ENCODE data around the gene GYG2. TPM values are rescaled to one million over a fixed set of nuclear protein-coding genes. Genes with fewer than 3 reads are reported as not detected.

Gene GYG2
- total RNA-seq, 4 donors from 2014 or later = 4.6 to 18.1 (median 8.6) TPM

- WGBS = 61% methylated on average over 4 of the region's 4 CpGs
- Histone ChIP-seq H3K27ac (replicated peaks in 1 of 4) (no peak overlapping the region), H3K4me3 (no peak overlapping the region), H3K9me3 (no peaks in the 10 kb centered on the region), H3K27me3 (peaks cover 0 to 2% (median 0%) of the 10 kb centered on the region in 4 donors), H3K36me3 (no peaks in the 10 kb centered on the region), H3K4me1 (no peaks in the 10 kb centered on the region)
- intact Hi-C loops (cut with DNase I) = no loop called here
- no peak for DNase-seq (ENCODE audit: extremely low spot score)
- TF ChIP-seq EP300 (IDR thresholded peaks at IDR 0.05) = no peak
- TF ChIP-seq POLR2A (IDR thresholded peaks at IDR 0.05; ENCODE audit: low read depth) = no peak
- TF ChIP-seq CTCF (IDR thresholded peaks at IDR 0.05) = no peak
- TF ChIP-seq POLR2AphosphoS5 (IDR thresholded peaks at IDR 0.05) = no peak
These were observed 46.0 kb upstream of the GYG2 start for GRCh38 chrX:2782778-2783177.

GRCh38 chrX:2784026-2784425, 44.7 kb upstream of the GYG2 start:
- 68% methylated on average over 6 of the region's 6 CpGs for WGBS
- TF ChIP-seq POLR2AphosphoS5 (IDR thresholded peaks at IDR 0.05) (no peak), EP300 (IDR thresholded peaks at IDR 0.05) (no peak), CTCF (IDR thresholded peaks at IDR 0.05) (no peak), POLR2A (IDR thresholded peaks at IDR 0.05; ENCODE audit: low read depth) (no peak)
- no peak for DNase-seq (ENCODE audit: extremely low spot score)

DNA sequence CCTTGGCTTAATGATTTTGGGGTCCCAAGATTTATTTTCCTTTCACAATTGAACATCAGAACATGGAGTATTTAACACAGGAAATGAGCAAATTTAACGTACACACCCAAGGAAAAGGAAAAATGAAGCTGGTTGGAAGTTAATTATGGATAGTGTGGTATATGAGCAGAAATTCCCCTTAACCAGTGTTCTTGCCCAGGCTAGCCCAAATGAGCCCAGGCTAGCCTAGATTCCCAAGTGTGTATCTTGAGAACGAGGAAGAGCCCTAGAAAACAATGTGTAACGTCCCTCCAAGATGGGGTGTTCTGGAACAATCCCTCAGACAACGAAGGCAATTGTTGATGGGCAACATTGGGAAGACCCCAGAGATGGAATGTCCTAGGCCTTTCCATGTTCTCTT, 43.2 kb upstream of the GYG2 start:
- WGBS = 69% methylated on average over 4 of the region's 4 CpGs
- H3K36me3 ChIP-seq = no peaks in the 10 kb centered on the region
- H3K9me3 ChIP-seq = no peaks in the 10 kb centered on the region
- DNase-seq (ENCODE audit: extremely low spot score) = no peak
- intact Hi-C loops (cut with DNase I) = no loop called here
- H3K4me3 ChIP-seq = no peak overlapping the region
- H3K27ac ChIP-seq (replicated peaks in 1 of 4) = no peak overlapping the region
- H3K4me1 ChIP-seq = no peaks in the 10 kb centered on the region
- TF ChIP-seq EP300 (IDR thresholded peaks at IDR 0.05) (no peak), POLR2A (IDR thresholded peaks at IDR 0.05; ENCODE audit: low read depth) (no peak), POLR2AphosphoS5 (IDR thresholded peaks at IDR 0.05) (no peak), CTCF (IDR thresholded peaks at IDR 0.05) (no peak)
- H3K27me3 ChIP-seq = peaks cover 0 to under 1% (median 0%) of the 10 kb centered on the region in 4 donors

More at GRCh38 chrX:2784026-2784425, 44.7 kb upstream of the GYG2 start:
- no peak overlapping the region for H3K27ac ChIP-seq (replicated peaks in 1 of 4)
- H3K36me3 ChIP-seq = no peaks in the 10 kb centered on the region
- no peak overlapping the region for H3K4me3 ChIP-seq
- H3K4me1 ChIP-seq = no peaks in the 10 kb centered on the region
- intact Hi-C loops (cut with DNase I) = no loop called here
- no peaks in the 10 kb centered on the region for H3K9me3 ChIP-seq
- H3K27me3 ChIP-seq = peaks cover 0 to 2% (median 0%) of the 10 kb centered on the region in 4 donors

DNA sequence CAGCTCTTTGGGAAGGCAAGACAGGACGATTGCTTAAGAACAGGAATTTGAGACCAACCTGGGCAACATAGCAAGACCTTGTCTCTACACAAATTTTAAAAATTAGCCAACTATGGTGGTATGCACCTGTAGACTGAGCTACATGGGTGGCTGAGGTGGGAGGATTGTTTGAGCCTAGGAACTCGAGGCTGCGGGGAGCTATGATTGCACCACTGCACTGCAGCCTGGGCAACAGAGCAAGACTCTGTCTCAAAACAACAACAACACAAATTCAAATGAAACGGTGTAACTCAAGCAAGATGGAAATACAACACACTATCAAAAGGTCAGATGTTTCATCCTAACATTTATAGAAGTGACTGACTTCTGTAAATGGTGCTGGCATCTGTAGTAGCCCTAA, 39.8 kb upstream of the GYG2 start:
- 72% methylated on average over 4 of the region's 4 CpGs for WGBS
- intact Hi-C loops (cut with DNase I) = no loop called here
- no peak for TF ChIP-seq CTCF (IDR thresholded peaks at IDR 0.05)
- no peak for TF ChIP-seq POLR2AphosphoS5 (IDR thresholded peaks at IDR 0.05)
- TF ChIP-seq EP300 (IDR thresholded peaks at IDR 0.05) = no peak
- TF ChIP-seq POLR2A (IDR thresholded peaks at IDR 0.05; ENCODE audit: low read depth) = no peak
- H3K36me3 ChIP-seq = no peaks in the 10 kb centered on the region
- no peak overlapping the region for H3K27ac ChIP-seq (replicated peaks in 1 of 4)
- no peaks in the 10 kb centered on the region for H3K27me3 ChIP-seq
- no peak overlapping the region for H3K4me3 ChIP-seq
- H3K4me1 ChIP-seq = no peaks in the 10 kb centered on the region
- no peaks in the 10 kb centered on the region for H3K9me3 ChIP-seq
- DNase-seq (ENCODE audit: extremely low spot score) = no peak

DNA sequence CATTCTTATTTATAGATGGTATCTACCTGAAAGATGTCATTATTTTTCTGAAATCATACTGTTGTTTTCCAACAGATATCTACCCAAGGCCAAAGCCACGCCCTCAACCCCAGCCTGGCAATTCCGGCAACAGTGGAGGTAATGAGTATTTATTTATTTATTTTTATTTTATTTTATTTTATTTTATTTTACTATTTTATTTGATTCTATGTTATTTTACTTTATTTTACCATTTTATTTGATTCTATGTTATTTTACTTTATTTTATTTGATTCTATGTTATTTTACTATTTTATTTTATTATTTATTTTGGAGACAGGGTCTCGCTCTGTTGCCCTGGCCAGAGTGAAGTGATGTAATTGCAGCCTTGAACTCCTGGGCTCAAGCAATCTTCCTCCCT, 39.2 kb upstream of the GYG2 start:
- H3K36me3 ChIP-seq = no peaks in the 10 kb centered on the region
- intact Hi-C loops (cut with DNase I) = no loop called here
- no peak for DNase-seq (ENCODE audit: extremely low spot score)
- no peak for TF ChIP-seq POLR2A (IDR thresholded peaks at IDR 0.05; ENCODE audit: low read depth)
- TF ChIP-seq CTCF (IDR thresholded peaks at IDR 0.05) = no peak
- no peaks in the 10 kb centered on the region for H3K4me1 ChIP-seq
- no peaks in the 10 kb centered on the region for H3K27me3 ChIP-seq
- no peak overlapping the region for H3K27ac ChIP-seq (replicated peaks in 1 of 4)
- no peak overlapping the region for H3K4me3 ChIP-seq
- H3K9me3 ChIP-seq = no peaks in the 10 kb centered on the region
- 94% methylated on average over 3 of the region's 3 CpGs for whole genome bisulfite sequencing

Measured in esophagus muscularis mucosa (tissue), 4 donors.